Osteoblast (primary cell): ENCODE data around the gene LIN28B. TPM values are rescaled to one million over a fixed set of nuclear protein-coding genes. Genes with fewer than 3 reads are reported as not detected.

Experiments
- DNase-seq: peaks from one replicate; pipeline ENCODE4 v3.0.0; 2011; ENCODE audit warnings: low spot score, mixed read lengths; ENCODE audit not compliant: insufficient read length; ENCODE audit errors: missing footprints
- H2AFZ ChIP-seq: 2 replicates; pipeline ENCODE4 v1.6.0; 2011; ENCODE audit warnings: mild to moderate bottlenecking, low read length
- H3K27ac ChIP-seq: 2 replicates; pipeline ENCODE4 v1.5.1; 2011; ENCODE audit warnings: mild to moderate bottlenecking, low read depth, low read length, moderate library complexity
- H3K27me3 ChIP-seq: 2 replicates; pipeline ENCODE4 v1.6.0; 2012; ENCODE audit warnings: mild to moderate bottlenecking, control low read depth, inconsistent platforms, low read length, moderate library complexity; ENCODE audit not compliant: insufficient read depth
- H3K36me3 ChIP-seq: 2 replicates; pipeline ENCODE4 v1.5.1; 2011; ENCODE audit warnings: mild to moderate bottlenecking, low read length, control low read depth, moderate library complexity; ENCODE audit not compliant: insufficient read depth
- H3K4me1 ChIP-seq: 2 replicates; pipeline ENCODE4 v1.5.1; 2011; ENCODE audit warnings: mild to moderate bottlenecking, low read length, control low read depth, moderate library complexity; ENCODE audit not compliant: insufficient read depth
- H3K4me2 ChIP-seq: 2 replicates; pipeline ENCODE4 v1.6.0; 2011; ENCODE audit warnings: mild to moderate bottlenecking, low read length; ENCODE audit not compliant: insufficient read depth
- H3K4me3 ChIP-seq: fragments of 200-600 bp; sonication (generic); 3 replicates; pipeline ENCODE4 v1.5.1; 2012; ENCODE audit warnings: mild to moderate bottlenecking, low read length, inconsistent platforms; ENCODE audit not compliant: insufficient read depth
- H3K79me2 ChIP-seq: 2 replicates; pipeline ENCODE4 v1.6.0; 2012; ENCODE audit warnings: mild to moderate bottlenecking, low read length, control low read depth, inconsistent platforms; ENCODE audit not compliant: insufficient read depth
- H3K9me3 ChIP-seq: 2 replicates; pipeline ENCODE4 v1.5.1; 2011; ENCODE audit warnings: low read depth, low read length, control low read depth
- H4K20me1 ChIP-seq: 2 replicates; pipeline ENCODE4 v1.6.0; 2012; ENCODE audit warnings: mild to moderate bottlenecking, low read length, control low read depth; ENCODE audit not compliant: insufficient read depth
- CTCF ChIP-seq: IDR thresholded peaks from 2 replicates; pipeline ENCODE4 v1.5.1; 2011; ENCODE audit warnings: mild to moderate bottlenecking, low read depth, low read length, moderate library complexity; ENCODE audit errors: extremely low read depth
- total RNA-seq: library from RNA; depleted of rRNA; stranded (reverse); fragments of >200 nt; gene quantifications from 2 replicates; pipeline ENCODE4 v1.2.3, GENCODE V29; 2012

LIN28B gene
- total RNA-seq, 1 donor, result not detected

GRCh38 chr6:105029581-105029980 is 72.7 kb downstream of the LIN28B start:
- Histone ChIP-seq H4K20me1 (no peaks in the 10 kb centered on the region), H2AFZ (no peak overlapping the region), H3K9me3 (no peaks in the 10 kb centered on the region), H3K4me3 (no peak overlapping the region), H3K36me3 (no peaks in the 10 kb centered on the region), H3K27me3 (peaks cover 9% of the 10 kb centered on the region), H3K79me2 (no peaks in the 10 kb centered on the region), H3K4me2 (no peak overlapping the region), H3K27ac (no peak overlapping the region), H3K4me1 (no peaks in the 10 kb centered on the region)
- no peak for TF ChIP-seq CTCF
- no peak for DNase-seq

GRCh38 chr6:105034470-105034869 is 77.6 kb downstream of the LIN28B start:
- Histone ChIP-seq H3K79me2 (no peaks in the 10 kb centered on the region), H3K4me2 (no peak overlapping the region), H3K9me3 (no peaks in the 10 kb centered on the region), H3K27me3 (peaks cover 6% of the 10 kb centered on the region), H3K4me1 (no peaks in the 10 kb centered on the region), H4K20me1 (no peaks in the 10 kb centered on the region), H3K27ac (no peak overlapping the region), H3K36me3 (no peaks in the 10 kb centered on the region), H2AFZ (no peak overlapping the region), H3K4me3 (no peak overlapping the region)
- no peak for TF ChIP-seq CTCF
- no peak for DNase-seq

GRCh38 chr6:105035299-105035698 is 78.4 kb downstream of the LIN28B start:
- Histone ChIP-seq H3K4me3 (no peak overlapping the region), H3K4me2 (no peak overlapping the region), H4K20me1 (no peaks in the 10 kb centered on the region), H3K27me3 (peaks cover 6% of the 10 kb centered on the region), H3K9me3 (no peaks in the 10 kb centered on the region), H3K79me2 (no peaks in the 10 kb centered on the region), H2AFZ (no peak overlapping the region), H3K36me3 (no peaks in the 10 kb centered on the region), H3K4me1 (no peaks in the 10 kb centered on the region), H3K27ac (no peak overlapping the region)
- no peak for TF ChIP-seq CTCF
- no peak for DNase-seq

GRCh38 chr6:105036351-105036750 is 79.4 kb downstream of the LIN28B start:
- Histone ChIP-seq H3K79me2 (no peaks in the 10 kb centered on the region), H2AFZ (no peak overlapping the region), H3K36me3 (no peaks in the 10 kb centered on the region), H3K4me2 (no peak overlapping the region), H3K27ac (no peak overlapping the region), H4K20me1 (no peaks in the 10 kb centered on the region), H3K4me1 (peaks cover under 1% of the 10 kb centered on the region), H3K27me3 (peaks cover 6% of the 10 kb centered on the region), H3K9me3 (no peaks in the 10 kb centered on the region), H3K4me3 (no peak overlapping the region)
- no peak for DNase-seq
- no peak for TF ChIP-seq CTCF
